Endothelial cell of umbilical vein (primary cell): Measurements from ENCODE around the gene SLC38A10. TPM values are rescaled to one million over a fixed set of nuclear protein-coding genes. Genes with fewer than 3 reads are reported as not detected.

Experiments used
- BruUV-seq: library from RNA; stranded (reverse); fragments of 400-500 nt; replicated peaks from 2 replicates; lab custom pipeline; 2021; lab: Mats Ljungman, UMichigan
- CTCF ChIA-PET: fragments of 300-600, 350-600 bp; sonication (Branson Sonifier 250); formaldehyde crosslinking; loops from one replicate; lab custom pipeline; 2021; ENCODE audit warnings: antibody characterized with exemption, inconsistent platforms; lab: Charles Lee
- POLR2A ChIA-PET: fragments of 300-600, 350-600 bp; sonication (Branson Sonifier 250); formaldehyde crosslinking; loops from one replicate; lab custom pipeline; 2021; ENCODE audit warnings: antibody characterized with exemption, inconsistent platforms; lab: Charles Lee
- DNase-seq: peaks from one replicate; pipeline ENCODE4 v3.0.0-alpha.2; 2011; ENCODE audit warnings: low read depth, low spot score
- FAIRE-seq: peaks from 2 replicates; lab custom pipeline; 2011; peaks lifted over from hg19 to GRCh38; lab: Jason Lieb, UNC
- H2AFZ ChIP-seq: 2 replicates; pipeline ENCODE4 v1.6.0; 2012; ENCODE audit warnings: low read depth, low read length, control low read depth, inconsistent platforms
- H3K27ac ChIP-seq: 2 replicates; pipeline ENCODE4 v1.5.1; 2011; ENCODE audit warnings: low read depth, mild to moderate bottlenecking, control low read depth, low read length, moderate library complexity; ENCODE audit not compliant: insufficient read depth
- H3K27me3 ChIP-seq, 2 experiments: 2 replicates each; pipeline versions ENCODE4 v1.6.0 to v1.6.1; 2011; ENCODE audit warnings: low read length in 2 of 2, mixed read lengths in 1 of 2; ENCODE audit not compliant: control insufficient read depth in 2 of 2, insufficient read depth in 2 of 2
- H3K36me3 ChIP-seq, 2 experiments: 2 replicates in 1 of 2; 3 replicates in 1 of 2; pipeline ENCODE4 v1.5.1; 2011; ENCODE audit warnings: low read length in 2 of 2, mild to moderate bottlenecking in 1 of 2, moderate library complexity in 1 of 2; ENCODE audit not compliant: control insufficient read depth in 2 of 2, insufficient read depth in 2 of 2; ENCODE audit errors: extremely low read depth in 1 of 2
- H3K4me1 ChIP-seq: 3 replicates; pipeline ENCODE4 v1.5.1; 2011; ENCODE audit warnings: mild to moderate bottlenecking, low read length; ENCODE audit not compliant: control insufficient read depth, insufficient read depth; ENCODE audit errors: extremely low read depth
- H3K4me2 ChIP-seq: 2 replicates; pipeline ENCODE4 v1.6.1; 2011; ENCODE audit warnings: low read length, control low read depth, mixed read lengths; ENCODE audit not compliant: insufficient read depth
- H3K4me3 ChIP-seq, 3 experiments: fragments of 200-600 bp in 1 of 3; sonication (generic), shearing (Covaris generic) in 1 of 3; replicated peaks in 1 of 3; 2 replicates each; pipeline ENCODE4 v1.5.1; 2011 to 2016; ENCODE audit warnings: control low read depth in 3 of 3, low read length in 3 of 3, mild to moderate bottlenecking in 2 of 3, inconsistent platforms in 1 of 3, low read depth in 1 of 3, moderate library complexity in 1 of 3; ENCODE audit not compliant: insufficient read depth in 1 of 3
- H3K79me2 ChIP-seq: 2 replicates; pipeline ENCODE4 v1.6.0; 2012; ENCODE audit warnings: low read length, inconsistent platforms; ENCODE audit not compliant: control insufficient read depth, insufficient read depth
- H3K9ac ChIP-seq: replicated peaks from 2 replicates; pipeline ENCODE3; 2011; ENCODE audit warnings: low read length, control low read depth; ENCODE audit not compliant: insufficient read depth; ENCODE audit errors: extremely low read depth
- H3K9me1 ChIP-seq: replicated peaks from 3 replicates; pipeline ENCODE4 v1.6.0; 2011; ENCODE audit warnings: mild to moderate bottlenecking, low read length; ENCODE audit not compliant: control insufficient read depth, insufficient read depth; ENCODE audit errors: extremely low read depth
- H3K9me3 ChIP-seq: replicated peaks from 2 replicates; pipeline ENCODE4 v1.5.1; 2012; ENCODE audit warnings: low read length, inconsistent platforms; ENCODE audit not compliant: control insufficient read depth, insufficient read depth
- H4K20me1 ChIP-seq: replicated peaks from 2 replicates; pipeline ENCODE3; 2011; ENCODE audit warnings: mild to moderate bottlenecking, low read length; ENCODE audit not compliant: control insufficient read depth, insufficient read depth; ENCODE audit errors: extremely low read depth
- EZH2 ChIP-seq: IDR thresholded peaks from 2 replicates; pipeline ENCODE4 v1.6.1; 2012; ENCODE audit warnings: borderline replicate concordance, low read depth, mild to moderate bottlenecking, moderate library complexity, low read length, inconsistent platforms; ENCODE audit not compliant: severe bottlenecking
- FOS ChIP-seq: IDR thresholded peaks from 2 replicates; pipeline ENCODE4 v1.6.1; 2011; ENCODE audit warnings: mild to moderate bottlenecking, low read length, moderate library complexity, borderline replicate concordance; ENCODE audit not compliant: insufficient read depth
- GATA2 ChIP-seq: IDR thresholded peaks from 2 replicates; pipeline ENCODE4 v1.7.0; 2011; ENCODE audit warnings: low read depth, mild to moderate bottlenecking, moderate library complexity, mixed read lengths, low read length; ENCODE audit not compliant: insufficient read length, insufficient read depth
- MYC ChIP-seq: IDR thresholded peaks from one replicate; pipeline ENCODE4 v1.6.1; 2011; ENCODE audit warnings: mild to moderate bottlenecking, low read depth, low read length
- POLR2A ChIP-seq: IDR thresholded peaks from 2 replicates; pipeline ENCODE4 v1.6.1; 2012; ENCODE audit warnings: low read depth, mild to moderate bottlenecking, control low read depth, low read length
- dilution Hi-C: fragments of 300-500 bp; cut with MboI; formaldehyde crosslinking; loops from one replicate; pipeline ENCODE4 v1.15.0; 2019; ENCODE audit warnings: low sequenced_read_pairs; ENCODE audit not compliant: extremely low pct_ligation_motif_present
- intact Hi-C: fragments of 100-400 bp; cut with micrococcal nuclease; formaldehyde crosslinking; loops from one replicate; pipeline ENCODE4 v1.10.0; 2022
- polyA plus RNA-seq, 4 experiments: library from polyadenylated mRNA; depleted of rRNA in 3 of 4; stranded (reverse) in 3 of 4; unstranded in 1 of 4; fragments of >200 nt; gene quantifications; 2 replicates each; pipeline versions ENCODE4 v1.2.1 to v1.2.3, GENCODE V29; 2011 to 2012; ENCODE audit warnings: missing spikeins in 1 of 4
- total RNA-seq: library from RNA; stranded (reverse); gene quantifications from 2 replicates; pipeline ENCODE4 v1.2.3, GENCODE V29; 2021
- TF ChIP-seq, protein P1 (sequence below), 2 donors: IDR thresholded peaks; 1 replicate in 1 of 2; 2 replicates in 1 of 2; pipeline ENCODE4 v1.5.1; 2011; ENCODE audit warnings: low read length in 2 of 2, mild to moderate bottlenecking in 2 of 2, moderate library complexity in 2 of 2, control low read depth in 1 of 2, inconsistent platforms in 1 of 2, low read depth in 1 of 2; ENCODE audit not compliant: insufficient read depth in 1 of 2; ENCODE audit errors: extremely low read depth in 1 of 2
- TF ChIP-seq, protein P2 (sequence below): IDR thresholded peaks from 2 replicates; pipeline ENCODE4 v1.6.1; 2011; ENCODE audit not compliant: insufficient read depth, insufficient read length

SLC38A10 gene
- total and polyA plus RNA-seq, 2 donors (not counting 3 experiments of a cell fraction or from before 2014, with no cell fraction given): 72.7 to 113 TPM

DNA sequence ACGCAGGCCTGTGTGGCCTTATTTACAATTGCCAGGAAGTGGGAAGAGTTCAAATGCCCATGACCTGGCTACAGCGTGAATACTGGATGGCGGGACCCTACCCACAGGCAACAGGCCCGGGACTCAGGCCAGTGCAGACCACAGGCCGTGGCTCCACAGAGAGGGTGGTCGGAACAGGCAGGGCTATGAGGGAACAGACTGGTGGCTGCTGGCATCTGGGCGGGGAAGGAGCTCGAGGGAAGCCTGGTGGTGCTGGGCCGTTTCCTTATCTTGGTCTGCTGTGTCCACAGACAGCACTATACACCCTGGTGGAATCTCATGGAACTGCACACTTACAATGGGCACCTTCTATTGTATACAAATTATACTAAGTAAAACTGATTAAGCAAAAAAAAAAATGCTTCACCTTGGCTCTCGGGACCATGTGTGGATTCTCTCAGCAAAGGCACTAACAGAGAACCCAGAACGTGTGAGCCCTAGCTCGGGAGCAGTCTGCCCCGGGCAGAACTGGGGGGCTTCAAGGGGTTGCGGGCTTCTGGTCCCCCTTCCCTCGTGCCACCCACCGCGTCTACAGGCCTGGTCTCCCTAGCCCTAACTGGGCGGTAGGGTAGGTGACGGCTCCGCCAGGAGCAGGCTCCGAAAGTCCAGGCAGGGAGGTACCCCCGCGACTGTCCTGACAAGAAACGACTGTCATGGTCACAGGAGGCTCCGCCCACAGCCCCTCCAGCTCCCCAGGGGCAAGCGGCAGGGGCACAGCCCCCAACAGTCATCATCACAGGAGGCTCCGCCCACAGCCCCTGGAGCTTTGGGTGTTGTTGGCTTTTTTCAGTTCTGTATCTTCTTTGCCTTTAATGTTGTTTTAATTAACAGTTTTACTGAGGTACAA is 94.2 kb downstream of the SLC38A10 start:
- POLR2A ChIA-PET: no interaction called here

More for the DNA sequence above, 94.2 kb downstream of the SLC38A10 start:
- TF ChIP-seq MYC (no peak), POLR2A (no peak), EZH2 (no peak), GATA2 (no peak), FOS (no peak)
- TF ChIP-seq, protein P1, sequence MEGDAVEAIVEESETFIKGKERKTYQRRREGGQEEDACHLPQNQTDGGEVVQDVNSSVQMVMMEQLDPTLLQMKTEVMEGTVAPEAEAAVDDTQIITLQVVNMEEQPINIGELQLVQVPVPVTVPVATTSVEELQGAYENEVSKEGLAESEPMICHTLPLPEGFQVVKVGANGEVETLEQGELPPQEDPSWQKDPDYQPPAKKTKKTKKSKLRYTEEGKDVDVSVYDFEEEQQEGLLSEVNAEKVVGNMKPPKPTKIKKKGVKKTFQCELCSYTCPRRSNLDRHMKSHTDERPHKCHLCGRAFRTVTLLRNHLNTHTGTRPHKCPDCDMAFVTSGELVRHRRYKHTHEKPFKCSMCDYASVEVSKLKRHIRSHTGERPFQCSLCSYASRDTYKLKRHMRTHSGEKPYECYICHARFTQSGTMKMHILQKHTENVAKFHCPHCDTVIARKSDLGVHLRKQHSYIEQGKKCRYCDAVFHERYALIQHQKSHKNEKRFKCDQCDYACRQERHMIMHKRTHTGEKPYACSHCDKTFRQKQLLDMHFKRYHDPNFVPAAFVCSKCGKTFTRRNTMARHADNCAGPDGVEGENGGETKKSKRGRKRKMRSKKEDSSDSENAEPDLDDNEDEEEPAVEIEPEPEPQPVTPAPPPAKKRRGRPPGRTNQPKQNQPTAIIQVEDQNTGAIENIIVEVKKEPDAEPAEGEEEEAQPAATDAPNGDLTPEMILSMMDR (IDR thresholded peaks at IDR 0.05; ENCODE audit: extremely low read depth in 1 of 2, insufficient read depth in 1 of 2, low read depth in 1 of 2, low read length in 2 of 2): peak; percentile 63 to 73
- TF ChIP-seq, protein P2, sequence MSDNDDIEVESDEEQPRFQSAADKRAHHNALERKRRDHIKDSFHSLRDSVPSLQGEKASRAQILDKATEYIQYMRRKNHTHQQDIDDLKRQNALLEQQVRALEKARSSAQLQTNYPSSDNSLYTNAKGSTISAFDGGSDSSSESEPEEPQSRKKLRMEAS: no peak
- Histone ChIP-seq H3K4me1 (no peaks in the 10 kb centered on the region), H4K20me1 (no peaks in the 10 kb centered on the region), H3K9me1 (no peaks in the 10 kb centered on the region), H2AFZ (no peak overlapping the region), H3K4me2 (no peak overlapping the region), H3K9me3 (no peaks in the 10 kb centered on the region), H3K27ac (no peak overlapping the region), H3K4me3 (no peak overlapping the region), H3K79me2 (no peaks in the 10 kb centered on the region), H3K36me3 (no peaks in the 10 kb centered on the region), H3K9ac (no peak overlapping the region), H3K27me3 (no peaks in the 10 kb centered on the region)
- DNase-seq (peak; percentile 76), FAIRE-seq (peak; percentile 78)
- dilution Hi-C loops (no loop called here), intact Hi-C loops (loop anchor here (1.0 kb wide), 1 partner anchor 59 kb away; no protein-coding TSS in a partner anchor)
- CTCF ChIA-PET: interaction anchor here (0.6 to 4.4 kb wide), 21 partner anchors 10 to 304 kb away, joined by 3 to 91 read pairs (median 4); partner anchors contain the start of genes CEP131, NDUFAF8 and TEPSIN
- BruUV-seq: no TSS peak
